HG02970 (cell line): Measurements from ENCODE around the gene MLXIP.
"Not testable (repeated sequence)": the region's sequence is repeated elsewhere in the genome, so short reads cannot be mapped to it uniquely, and the experiment has no call there.

Experiments used
- ATAC-seq: cut with Tn5 transposase; IDR thresholded peaks from one replicate; pipeline ENCODE4 v1.9.1; 2021; ENCODE audit warnings: mild to moderate bottlenecking, moderate library complexity, moderate number of reproducible peaks; ENCODE audit not compliant: unreplicated experiment, low FRiP score

The MLXIP gene

DNA sequence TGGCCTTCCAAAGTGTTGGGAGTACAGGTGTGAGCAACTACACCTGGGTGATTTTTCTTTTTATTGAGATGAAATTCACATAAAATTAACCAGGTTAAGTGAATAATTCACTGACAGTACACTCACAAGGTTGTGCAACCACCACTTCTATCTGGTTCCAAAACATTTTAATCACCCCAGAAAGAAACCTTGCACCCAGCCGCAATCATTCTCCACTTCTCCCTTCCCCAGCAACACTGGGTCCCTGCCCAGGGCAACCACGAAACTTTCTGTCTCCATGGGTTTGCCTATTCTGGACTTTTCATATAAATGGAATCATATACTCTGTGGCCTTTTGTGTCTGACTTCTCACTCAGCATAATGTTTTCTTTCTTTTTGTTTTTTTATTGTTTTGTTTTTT, 26.3 kb upstream of the MLXIP start:
- no peak for ATAC-seq

GRCh38 chr12:122054842-122055520, 23.6 kb upstream of the MLXIP start:
- no peak for ATAC-seq

DNA sequence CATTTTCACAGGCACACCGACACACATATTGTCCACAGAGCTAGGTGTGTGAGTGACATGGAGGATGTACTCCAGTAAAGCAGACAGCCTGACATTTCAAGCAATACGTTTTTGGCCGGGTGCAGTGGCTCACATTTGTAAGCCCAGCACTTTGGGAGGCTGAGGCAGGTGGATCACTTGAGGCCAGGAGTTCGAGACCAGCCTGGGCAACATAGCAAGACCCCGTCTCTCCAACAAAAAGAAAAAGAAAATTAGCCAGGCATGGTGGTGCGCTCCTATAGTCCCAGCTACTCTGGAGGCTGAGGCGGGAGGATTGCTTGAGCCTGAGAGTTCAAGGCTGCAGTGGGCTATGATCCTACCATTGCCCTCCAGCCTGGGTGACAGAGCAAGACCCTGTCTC, 22.1 kb upstream of the MLXIP start:
- not testable (repeated sequence) for ATAC-seq

DNA sequence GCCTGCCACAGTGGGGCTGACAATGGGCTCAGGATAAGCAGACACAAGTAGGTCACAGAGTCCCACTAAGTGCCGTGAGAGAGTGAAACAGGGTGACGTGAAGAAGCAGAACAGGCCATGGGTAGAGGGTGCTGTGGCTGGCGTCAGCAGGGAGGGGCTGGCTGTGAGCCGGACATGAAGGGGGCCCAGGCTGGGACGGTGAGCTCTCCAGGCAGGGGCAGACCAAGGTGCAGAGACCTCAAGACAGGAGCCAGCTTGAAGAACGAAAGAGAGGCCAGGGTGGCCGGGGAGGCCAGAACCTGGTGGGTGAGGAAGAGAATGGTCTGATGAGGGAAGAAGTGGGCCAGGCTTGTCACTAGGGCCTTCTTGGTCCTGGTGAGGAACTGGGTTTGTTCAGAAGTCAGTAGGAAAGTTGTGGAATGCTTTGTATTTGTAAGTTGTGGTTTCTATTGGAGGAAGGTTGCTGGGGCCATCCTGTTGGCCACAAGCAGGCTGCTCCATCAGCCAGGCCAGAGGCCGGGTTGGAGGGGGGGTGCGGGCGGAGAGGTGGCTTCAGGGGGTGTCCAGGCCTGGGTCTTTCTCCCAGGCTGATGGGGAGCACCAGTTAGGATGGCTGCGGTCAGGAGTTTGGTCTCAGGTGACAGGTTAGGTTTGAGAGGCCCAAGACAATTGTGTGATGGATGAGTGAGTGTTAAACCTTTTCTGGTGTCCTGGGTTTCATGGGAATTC, 21.4 kb upstream of the MLXIP start:
- no peak for ATAC-seq

DNA sequence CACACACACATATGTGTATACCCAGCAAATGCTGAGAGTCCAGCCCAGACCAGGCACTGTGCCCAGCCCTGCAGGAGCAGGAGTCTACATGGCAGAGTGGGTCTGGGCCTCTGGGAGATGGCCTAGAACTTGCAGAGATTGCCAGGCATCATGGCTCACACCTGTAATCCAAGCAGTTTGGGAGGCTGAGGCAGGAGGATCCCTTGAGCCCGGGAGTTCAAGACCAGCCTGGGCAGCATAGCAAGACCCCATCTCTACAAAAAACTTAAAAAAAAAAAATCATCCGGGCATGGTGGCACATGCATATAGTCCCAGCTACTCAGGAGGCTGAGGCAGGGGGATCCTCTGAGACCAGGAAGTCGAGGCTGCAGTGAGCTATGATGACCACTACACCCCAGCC, 20.8 kb upstream of the MLXIP start:
- ATAC-seq = no peak

DNA sequence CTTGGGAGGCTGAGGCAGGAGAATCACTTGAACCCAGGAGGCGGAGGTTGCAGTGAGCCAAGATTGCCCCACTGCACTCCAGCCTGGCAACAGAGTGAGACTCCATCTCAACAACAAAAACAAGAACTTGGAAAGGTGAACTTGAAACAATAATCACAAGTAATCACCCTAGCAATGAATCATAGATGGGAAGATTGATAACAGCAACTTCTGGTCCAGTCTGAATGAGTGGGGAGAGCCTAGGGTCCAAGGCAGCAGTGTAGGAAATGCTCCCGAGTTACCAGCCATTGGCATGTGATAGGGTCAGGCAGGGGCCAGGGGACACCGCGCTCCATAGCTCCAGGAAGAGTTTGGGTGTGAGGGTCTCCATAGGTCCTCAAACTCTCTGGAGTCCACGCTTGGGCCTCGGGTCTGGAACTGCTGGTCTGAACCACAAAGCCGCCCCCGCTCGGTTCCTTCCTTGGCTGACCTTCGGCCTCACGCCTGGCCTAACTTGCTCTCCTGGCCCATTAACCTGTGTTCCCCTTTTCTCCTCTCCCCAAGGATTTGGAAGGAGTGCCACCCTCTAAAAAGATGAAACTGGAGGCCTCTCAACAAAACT, 19.9 kb upstream of the MLXIP start:
- ATAC-seq = no peak

- ATAC-seq = no peak
Measured at GRCh38 chr12:122059203-122059960, 19.2 kb upstream of the MLXIP start.

GRCh38 chr12:122060081-122060501, 18.5 kb upstream of the MLXIP start:
- ATAC-seq = no peak

- no peak for ATAC-seq
Measured at GRCh38 chr12:122061253-122061652, 17.3 kb upstream of the MLXIP start.

DNA sequence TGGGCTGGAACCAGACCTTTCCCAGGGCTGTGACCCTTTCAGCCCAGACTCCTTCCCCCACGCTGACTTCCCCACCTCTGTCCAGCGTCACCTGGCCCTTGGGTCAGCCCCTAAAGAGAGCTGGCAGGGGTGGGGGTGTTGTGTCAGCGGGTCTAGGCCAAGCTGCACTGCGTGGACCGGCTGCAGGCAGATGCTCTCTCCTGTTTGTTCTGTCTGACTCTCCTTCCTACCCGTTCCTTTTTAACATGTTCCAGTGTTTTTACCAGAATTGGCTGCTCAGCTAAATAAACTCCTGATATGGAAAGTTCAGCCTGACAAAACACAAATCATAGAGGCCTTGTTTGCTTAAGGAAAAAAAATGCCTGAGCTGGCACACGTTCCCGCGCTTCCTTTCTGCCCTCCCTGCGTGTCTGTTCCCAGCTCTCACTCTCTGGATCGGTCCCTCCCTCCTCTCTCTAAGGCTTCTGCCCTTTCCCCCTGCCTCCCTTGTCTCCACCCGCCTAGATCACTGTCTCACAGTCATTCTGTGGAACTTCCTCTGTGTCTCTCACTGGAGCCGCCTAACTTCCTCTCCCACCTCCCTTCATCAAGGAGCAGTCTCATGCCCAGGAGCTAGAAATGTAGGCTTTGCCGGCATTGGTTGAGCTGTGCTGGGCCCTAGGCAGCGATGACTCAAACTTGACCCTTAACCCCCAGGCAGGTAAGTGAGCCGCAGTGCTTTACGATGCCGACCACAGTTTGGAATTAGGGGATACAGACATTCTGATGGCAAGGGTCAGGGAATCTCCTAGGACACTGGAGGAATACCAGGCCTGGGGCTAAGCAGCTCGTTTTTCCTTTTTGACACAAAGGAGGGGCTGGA, 15.5 kb upstream of the MLXIP start:
- ATAC-seq = no peak

GRCh38 chr12:122063694-122064024, 14.9 kb upstream of the MLXIP start:
- no peak for ATAC-seq

- ATAC-seq = no peak
Measured at GRCh38 chr12:122064025-122064777, 14.4 kb upstream of the MLXIP start.

GRCh38 chr12:122064780-122065588, 13.6 kb upstream of the MLXIP start:
- no peak for ATAC-seq

- ATAC-seq = peak; percentile 11
Measured at GRCh38 chr12:122067548-122067947, 11.0 kb upstream of the MLXIP start.

- ATAC-seq = peak; percentile 74
Measured at GRCh38 chr12:122067966-122068365, 10.6 kb upstream of the MLXIP start.

GRCh38 chr12:122072031-122072970, 6.3 kb upstream of the MLXIP start:
- no peak for ATAC-seq

DNA sequence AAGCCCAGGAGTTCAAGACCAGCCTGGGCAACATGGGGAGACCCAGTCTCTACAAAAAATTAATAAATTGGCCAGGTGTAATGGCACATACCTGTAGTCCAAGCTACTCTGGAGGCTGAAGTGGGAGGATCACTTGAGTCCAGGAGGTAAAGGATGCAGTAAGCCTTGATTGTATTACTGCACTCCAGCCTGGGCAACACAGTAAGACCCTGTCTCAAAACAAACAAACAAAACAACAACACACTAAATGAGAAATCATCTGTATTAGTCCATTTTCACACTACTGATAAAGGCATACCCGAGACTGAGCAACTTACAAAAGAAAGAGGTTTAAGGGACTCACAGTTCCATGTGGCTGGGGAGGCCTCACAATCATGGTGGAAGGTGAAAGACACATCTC, 4.7 kb upstream of the MLXIP start:
- ATAC-seq = no peak
